OCI-LY3 (cell line): ENCODE results near the gene WNT7B.

Experiments
- EZH2phosphoT487 ChIP-seq: fragments of 200-600 bp; shearing (Covaris generic); IDR thresholded peaks from 2 replicates; pipeline ENCODE4 v1.6.1; 2018; ENCODE audit warnings: antibody characterized with exemption, mixed run types, low read depth
- TF ChIP-seq, protein P1 (sequence below): fragments of 200-600, 300-600 bp; sonication (generic); IDR thresholded peaks from 2 replicates; pipeline ENCODE4 v1.5.1; 2014; ENCODE audit warnings: antibody characterized with exemption, low read length, low read depth

GRCh38 chr22:45917146-45917545 is 59.8 kb downstream of the WNT7B start:
- TF ChIP-seq, protein P1, sequence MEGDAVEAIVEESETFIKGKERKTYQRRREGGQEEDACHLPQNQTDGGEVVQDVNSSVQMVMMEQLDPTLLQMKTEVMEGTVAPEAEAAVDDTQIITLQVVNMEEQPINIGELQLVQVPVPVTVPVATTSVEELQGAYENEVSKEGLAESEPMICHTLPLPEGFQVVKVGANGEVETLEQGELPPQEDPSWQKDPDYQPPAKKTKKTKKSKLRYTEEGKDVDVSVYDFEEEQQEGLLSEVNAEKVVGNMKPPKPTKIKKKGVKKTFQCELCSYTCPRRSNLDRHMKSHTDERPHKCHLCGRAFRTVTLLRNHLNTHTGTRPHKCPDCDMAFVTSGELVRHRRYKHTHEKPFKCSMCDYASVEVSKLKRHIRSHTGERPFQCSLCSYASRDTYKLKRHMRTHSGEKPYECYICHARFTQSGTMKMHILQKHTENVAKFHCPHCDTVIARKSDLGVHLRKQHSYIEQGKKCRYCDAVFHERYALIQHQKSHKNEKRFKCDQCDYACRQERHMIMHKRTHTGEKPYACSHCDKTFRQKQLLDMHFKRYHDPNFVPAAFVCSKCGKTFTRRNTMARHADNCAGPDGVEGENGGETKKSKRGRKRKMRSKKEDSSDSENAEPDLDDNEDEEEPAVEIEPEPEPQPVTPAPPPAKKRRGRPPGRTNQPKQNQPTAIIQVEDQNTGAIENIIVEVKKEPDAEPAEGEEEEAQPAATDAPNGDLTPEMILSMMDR = no peak
- no peak for TF ChIP-seq EZH2phosphoT487
